Measurements from ENCODE around the gene MGAT5.

Gene MGAT5

DNA sequence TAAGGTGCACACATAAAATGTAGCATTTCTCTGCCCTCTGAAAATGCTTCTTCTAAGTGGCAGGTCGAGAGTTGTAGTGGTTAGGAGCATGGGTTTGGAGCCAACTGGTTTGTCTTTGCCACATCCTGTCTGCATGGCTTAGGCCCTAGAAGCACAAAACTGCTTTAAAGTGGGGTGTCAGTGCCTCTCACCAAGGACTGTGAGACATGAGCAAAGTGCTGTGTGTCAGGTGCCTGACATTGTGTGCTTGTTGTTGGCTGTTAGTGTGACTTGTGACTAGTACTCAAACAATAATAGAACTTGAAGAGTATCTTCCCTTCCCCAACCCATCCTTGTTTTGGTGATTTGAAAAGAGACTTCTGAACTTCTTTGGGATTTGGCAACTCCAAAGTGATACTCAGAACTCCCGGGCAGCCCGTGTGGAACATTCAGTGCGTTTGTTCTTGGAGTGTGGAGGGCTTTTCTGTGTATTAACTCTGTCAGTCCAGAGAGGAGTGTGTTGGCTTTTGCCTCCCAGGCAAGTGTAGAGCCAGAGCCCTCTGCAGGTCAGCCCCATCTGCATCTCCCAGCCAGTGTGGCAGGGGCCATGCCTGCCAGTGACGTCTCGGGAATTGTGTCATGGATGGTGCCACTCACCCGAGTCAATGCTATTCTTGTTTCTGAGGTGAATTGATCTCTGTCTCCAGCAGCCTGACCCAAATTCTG is 5.0 kb downstream of the MGAT5 start:
- H3K4me3 ChIP-seq (ENCODE audit: low read depth, low read length) = no peak overlapping the region
- no peaks in the 10 kb centered on the region for H3K27me3 ChIP-seq (ENCODE audit: control insufficient read depth, insufficient read depth, low read length)
- H2AFZ ChIP-seq = no peak overlapping the region
- H3K9me3 ChIP-seq (ENCODE audit: control insufficient read depth, low read length) = no peaks in the 10 kb centered on the region
- peaks cover 6% of the 10 kb centered on the region for H3K4me1 ChIP-seq
- H3K4me2 ChIP-seq (ENCODE audit: low read length) = no peak overlapping the region
- no peak overlapping the region for H3K9ac ChIP-seq
- H3K36me3 ChIP-seq (ENCODE audit: control insufficient read depth, insufficient read depth, low read length) = no peaks in the 10 kb centered on the region
- TF ChIP-seq, protein P1, sequence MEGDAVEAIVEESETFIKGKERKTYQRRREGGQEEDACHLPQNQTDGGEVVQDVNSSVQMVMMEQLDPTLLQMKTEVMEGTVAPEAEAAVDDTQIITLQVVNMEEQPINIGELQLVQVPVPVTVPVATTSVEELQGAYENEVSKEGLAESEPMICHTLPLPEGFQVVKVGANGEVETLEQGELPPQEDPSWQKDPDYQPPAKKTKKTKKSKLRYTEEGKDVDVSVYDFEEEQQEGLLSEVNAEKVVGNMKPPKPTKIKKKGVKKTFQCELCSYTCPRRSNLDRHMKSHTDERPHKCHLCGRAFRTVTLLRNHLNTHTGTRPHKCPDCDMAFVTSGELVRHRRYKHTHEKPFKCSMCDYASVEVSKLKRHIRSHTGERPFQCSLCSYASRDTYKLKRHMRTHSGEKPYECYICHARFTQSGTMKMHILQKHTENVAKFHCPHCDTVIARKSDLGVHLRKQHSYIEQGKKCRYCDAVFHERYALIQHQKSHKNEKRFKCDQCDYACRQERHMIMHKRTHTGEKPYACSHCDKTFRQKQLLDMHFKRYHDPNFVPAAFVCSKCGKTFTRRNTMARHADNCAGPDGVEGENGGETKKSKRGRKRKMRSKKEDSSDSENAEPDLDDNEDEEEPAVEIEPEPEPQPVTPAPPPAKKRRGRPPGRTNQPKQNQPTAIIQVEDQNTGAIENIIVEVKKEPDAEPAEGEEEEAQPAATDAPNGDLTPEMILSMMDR (IDR thresholded peaks at IDR 0.05) = no peak
- H3K27ac ChIP-seq = no peak overlapping the region
- H3K79me2 ChIP-seq = peaks cover 9% of the 10 kb centered on the region

DNA sequence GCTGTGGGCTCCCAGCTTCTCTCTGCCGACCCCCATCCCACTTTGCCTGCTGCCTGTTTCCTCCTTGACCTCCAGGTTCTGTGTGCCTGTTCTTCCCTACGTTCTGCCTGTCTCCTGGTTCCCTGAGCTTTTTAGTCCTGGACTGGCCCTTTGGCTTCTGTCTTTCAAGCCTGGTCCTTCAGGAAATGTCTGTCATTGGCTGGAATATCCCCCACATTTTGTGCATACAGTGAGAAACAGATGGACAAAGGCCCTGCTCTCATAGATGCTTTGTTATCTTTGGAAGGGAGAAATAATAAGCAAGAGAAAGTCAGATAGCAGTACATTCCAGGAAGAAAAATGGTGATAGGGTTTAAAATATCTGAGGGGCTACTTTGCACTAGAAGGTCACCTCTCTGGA is 5.7 kb downstream of the MGAT5 start:
- no peaks in the 10 kb centered on the region for H3K9me3 ChIP-seq (ENCODE audit: control insufficient read depth, low read length)
- H3K4me3 ChIP-seq (ENCODE audit: low read depth, low read length) = no peak overlapping the region
- H3K27ac ChIP-seq = no peak overlapping the region
- TF ChIP-seq, protein P1 (IDR thresholded peaks at IDR 0.05) = no peak
- no peaks in the 10 kb centered on the region for H3K36me3 ChIP-seq (ENCODE audit: control insufficient read depth, insufficient read depth, low read length)
- no peak overlapping the region for H3K9ac ChIP-seq
- H3K79me2 ChIP-seq = peaks cover 3% of the 10 kb centered on the region
- no peaks in the 10 kb centered on the region for H3K27me3 ChIP-seq (ENCODE audit: control insufficient read depth, insufficient read depth, low read length)
- H2AFZ ChIP-seq = no peak overlapping the region
- H3K4me1 ChIP-seq = peaks cover 4% of the 10 kb centered on the region
- no peak overlapping the region for H3K4me2 ChIP-seq (ENCODE audit: low read length)

DNA sequence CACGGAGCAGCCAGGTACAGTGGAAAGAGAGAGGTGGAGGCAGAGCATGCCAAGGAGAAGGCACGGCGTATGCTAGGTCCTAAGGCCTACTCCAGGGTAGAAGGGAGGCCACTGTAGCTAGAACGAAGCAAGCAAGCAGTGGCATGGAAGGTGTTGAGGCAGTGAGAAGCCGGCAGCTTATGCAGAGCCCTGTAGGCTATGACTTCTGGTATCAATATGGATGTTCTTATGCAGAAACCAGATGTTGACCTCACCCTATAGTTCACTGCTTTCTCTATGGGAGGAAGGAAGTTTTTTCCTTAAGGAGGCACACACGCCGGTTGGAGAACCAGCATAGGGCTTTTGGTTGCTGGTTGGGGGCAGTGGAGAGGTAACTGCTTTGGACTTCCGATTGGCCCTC is 6.1 kb downstream of the MGAT5 start:
- no peaks in the 10 kb centered on the region for H3K27me3 ChIP-seq (ENCODE audit: control insufficient read depth, insufficient read depth, low read length)
- H3K27ac ChIP-seq = no peak overlapping the region
- no peak overlapping the region for H3K4me3 ChIP-seq (ENCODE audit: low read depth, low read length)
- H3K79me2 ChIP-seq = peaks cover 2% of the 10 kb centered on the region
- H3K9me3 ChIP-seq (ENCODE audit: control insufficient read depth, low read length) = no peaks in the 10 kb centered on the region
- no peak overlapping the region for H3K9ac ChIP-seq
- no peak overlapping the region for H2AFZ ChIP-seq
- no peak overlapping the region for H3K4me2 ChIP-seq (ENCODE audit: low read length)
- H3K4me1 ChIP-seq = peaks cover 4% of the 10 kb centered on the region
- TF ChIP-seq, protein P1 (IDR thresholded peaks at IDR 0.05) = no peak
- no peaks in the 10 kb centered on the region for H3K36me3 ChIP-seq (ENCODE audit: control insufficient read depth, insufficient read depth, low read length)

DNA sequence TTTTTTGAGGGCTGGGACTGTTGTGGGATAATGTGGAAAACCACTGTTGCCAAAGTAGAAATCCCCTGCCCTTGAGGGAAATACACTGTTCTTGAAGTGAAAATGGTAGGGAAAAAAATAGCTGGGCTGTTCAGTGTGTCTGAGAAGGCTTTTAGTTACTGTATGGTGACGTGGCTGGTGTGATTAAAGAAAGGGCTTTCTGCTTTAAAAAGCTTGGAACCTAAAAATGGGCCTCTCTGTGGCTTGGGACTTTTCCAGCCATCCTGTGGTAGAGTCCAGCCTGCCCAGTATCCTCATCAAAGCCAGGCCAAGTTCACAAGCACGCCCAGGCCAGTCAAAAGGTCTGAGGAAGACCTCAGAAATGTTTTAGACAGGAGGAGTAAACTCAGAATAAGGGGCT is 6.8 kb downstream of the MGAT5 start:
- H3K4me3 ChIP-seq (ENCODE audit: low read depth, low read length) = no peak overlapping the region
- H3K27ac ChIP-seq = no peak overlapping the region
- no peaks in the 10 kb centered on the region for H3K27me3 ChIP-seq (ENCODE audit: control insufficient read depth, insufficient read depth, low read length)

More for the DNA sequence above, 6.8 kb downstream of the MGAT5 start:
- TF ChIP-seq, protein P1 (IDR thresholded peaks at IDR 0.05) = no peak
- Histone ChIP-seq H3K9me3 (ENCODE audit: control insufficient read depth, low read length) (no peaks in the 10 kb centered on the region), H3K4me1 (peaks cover 4% of the 10 kb centered on the region), H3K9ac (no peak overlapping the region), H2AFZ (no peak overlapping the region), H3K4me2 (ENCODE audit: low read length) (no peak overlapping the region), H3K36me3 (ENCODE audit: control insufficient read depth, insufficient read depth, low read length) (no peaks in the 10 kb centered on the region), H3K79me2 (peaks cover 2% of the 10 kb centered on the region)

Data from parathyroid adenoma (tissue), 2 donors.